ENCODE data around the gene AHCY. TPM values are rescaled to one million over a fixed set of nuclear protein-coding genes. Genes with fewer than 3 reads are reported as not detected.
"Not testable (repeated sequence)": the region's sequence is repeated elsewhere in the genome, so short reads cannot be mapped to it uniquely, and the experiment has no call there.

Gene AHCY
- total RNA-seq, 1 donor from 2014 or later: 103 TPM

- not testable (repeated sequence) for DNase-seq (ENCODE audit: low spot score)
Observed at GRCh38 chr20:34298294-34298784, 4.8 kb downstream of the AHCY start.

- no peak for DNase-seq (ENCODE audit: low spot score)
Observed at GRCh38 chr20:34296468-34296867, 6.7 kb downstream of the AHCY start.

- no peak for DNase-seq (ENCODE audit: low spot score)
Observed at GRCh38 chr20:34295284-34295683, 7.9 kb downstream of the AHCY start.

DNA sequence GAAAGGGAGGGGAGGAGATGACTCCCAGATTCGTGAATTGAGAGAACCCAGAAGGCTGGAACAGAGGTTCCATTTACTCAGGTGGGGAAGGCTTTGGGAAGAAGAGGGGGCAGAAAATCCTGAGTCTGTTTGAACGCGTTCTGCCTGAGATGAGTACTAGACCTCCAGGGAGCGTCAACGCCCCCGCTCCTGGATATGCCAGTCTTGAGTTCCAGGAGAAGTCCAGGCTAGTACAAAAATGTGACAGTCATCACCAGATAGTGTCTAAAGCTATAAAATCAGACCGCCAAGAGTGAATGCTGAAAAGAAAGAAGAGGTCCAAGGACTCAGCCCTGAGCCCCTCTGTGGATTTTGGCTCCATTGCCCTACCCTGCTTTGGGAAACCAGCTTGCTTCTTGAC, 8.6 kb downstream of the AHCY start:
- DNase-seq (ENCODE audit: low spot score): no peak

DNA sequence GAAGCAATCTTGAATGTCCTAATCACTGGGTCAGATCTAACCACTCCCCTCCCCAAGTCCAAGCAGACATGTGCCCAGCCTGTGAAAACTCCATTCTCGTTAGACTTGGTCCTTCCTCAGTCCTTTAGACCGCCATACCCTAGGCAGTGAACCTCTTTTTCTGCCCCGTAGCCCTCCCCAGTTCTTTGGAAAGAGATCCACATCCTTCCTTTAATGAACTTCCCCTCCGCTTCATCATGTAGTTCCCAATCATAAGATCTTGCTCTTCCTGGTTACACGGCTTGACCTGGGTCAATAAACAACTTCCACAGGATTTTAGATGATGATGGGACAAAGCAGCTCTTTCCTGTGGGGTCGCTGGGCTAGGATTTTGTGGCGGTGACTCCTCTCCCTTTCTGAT, 9.6 kb downstream of the AHCY start:
- no peak for DNase-seq (ENCODE audit: low spot score)

- DNase-seq (ENCODE audit: low spot score): no peak
Observed at GRCh38 chr20:34293119-34293518, 10.0 kb downstream of the AHCY start.

GRCh38 chr20:34292496-34292895, 10.7 kb downstream of the AHCY start:
- no peak for DNase-seq (ENCODE audit: low spot score)

GRCh38 chr20:34290471-34290870, 12.7 kb downstream of the AHCY start:
- DNase-seq (ENCODE audit: low spot score): no peak

- DNase-seq (ENCODE audit: low spot score): not testable (repeated sequence)
Observed at GRCh38 chr20:34287500-34287899, 15.7 kb downstream of the AHCY start.

- no peak for DNase-seq (ENCODE audit: low spot score)
Observed at GRCh38 chr20:34285450-34285849, 17.7 kb downstream of the AHCY start.

- DNase-seq (ENCODE audit: low spot score): no peak
Observed at GRCh38 chr20:34283844-34284243, 19.3 kb downstream of the AHCY start.

DNA sequence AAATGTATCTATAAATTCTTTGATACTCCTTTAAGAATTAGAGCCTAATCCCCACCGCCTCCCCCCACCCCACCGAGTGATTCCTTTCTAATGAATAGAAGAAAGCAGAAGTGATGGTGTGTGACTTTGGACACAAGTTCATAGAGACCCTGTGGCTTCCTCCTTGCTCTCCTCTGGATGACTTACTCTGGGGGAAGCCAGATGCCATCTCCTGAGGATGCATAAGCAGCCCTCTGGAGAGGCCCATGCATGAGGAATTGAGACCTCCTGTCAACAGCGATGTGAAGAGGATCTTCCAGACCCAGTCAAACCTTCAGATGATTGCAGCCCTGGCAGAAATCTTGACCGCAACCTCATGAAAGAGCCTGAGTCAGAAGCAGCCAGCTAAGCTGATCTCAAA, 21.1 kb downstream of the AHCY start:
- no peak for DNase-seq (ENCODE audit: low spot score)

GRCh38 chr20:34281177-34281576, 22.0 kb downstream of the AHCY start:
- DNase-seq (ENCODE audit: low spot score): no peak

DNA sequence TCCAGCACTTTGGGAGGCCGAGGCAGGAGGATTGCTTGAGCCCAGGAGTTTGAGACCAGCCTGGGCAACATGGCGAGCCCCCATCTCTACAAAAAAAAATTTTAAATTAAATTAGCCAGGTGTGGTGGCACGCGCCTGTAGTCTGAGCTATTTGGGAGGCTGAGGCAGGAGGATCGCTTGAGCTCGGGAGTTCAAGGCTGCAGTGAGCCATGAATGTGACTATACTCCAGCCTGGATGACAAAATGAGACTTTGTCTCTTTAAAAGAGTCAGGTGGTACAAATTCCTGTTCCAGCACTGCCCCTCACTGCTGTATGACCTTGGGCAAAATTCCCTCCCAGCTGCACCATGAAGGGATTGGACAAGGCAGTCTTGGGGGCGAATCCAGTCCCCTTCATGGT, 28.5 kb downstream of the AHCY start:
- no peak for DNase-seq (ENCODE audit: low spot score)

DNA sequence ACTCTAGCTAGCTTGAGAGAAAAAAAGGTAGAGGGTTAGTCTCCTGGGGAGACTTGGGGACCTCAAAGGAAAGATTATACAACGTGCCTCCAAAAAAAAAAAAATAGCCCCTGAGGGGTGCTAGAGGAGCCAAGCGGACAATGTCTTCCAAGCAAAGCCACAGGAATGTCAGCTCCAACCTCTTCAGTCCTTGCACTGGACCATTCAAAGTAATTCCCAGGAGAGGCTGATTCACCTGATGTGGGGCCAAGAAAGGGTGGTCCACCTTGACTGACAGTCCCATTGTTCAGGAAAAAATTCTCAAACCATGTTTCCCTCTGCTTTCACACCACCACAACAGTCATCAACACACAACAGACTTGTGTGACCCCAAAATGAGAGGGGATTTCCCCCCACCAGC, 31.2 kb downstream of the AHCY start:
- DNase-seq (ENCODE audit: low spot score): no peak

DNA sequence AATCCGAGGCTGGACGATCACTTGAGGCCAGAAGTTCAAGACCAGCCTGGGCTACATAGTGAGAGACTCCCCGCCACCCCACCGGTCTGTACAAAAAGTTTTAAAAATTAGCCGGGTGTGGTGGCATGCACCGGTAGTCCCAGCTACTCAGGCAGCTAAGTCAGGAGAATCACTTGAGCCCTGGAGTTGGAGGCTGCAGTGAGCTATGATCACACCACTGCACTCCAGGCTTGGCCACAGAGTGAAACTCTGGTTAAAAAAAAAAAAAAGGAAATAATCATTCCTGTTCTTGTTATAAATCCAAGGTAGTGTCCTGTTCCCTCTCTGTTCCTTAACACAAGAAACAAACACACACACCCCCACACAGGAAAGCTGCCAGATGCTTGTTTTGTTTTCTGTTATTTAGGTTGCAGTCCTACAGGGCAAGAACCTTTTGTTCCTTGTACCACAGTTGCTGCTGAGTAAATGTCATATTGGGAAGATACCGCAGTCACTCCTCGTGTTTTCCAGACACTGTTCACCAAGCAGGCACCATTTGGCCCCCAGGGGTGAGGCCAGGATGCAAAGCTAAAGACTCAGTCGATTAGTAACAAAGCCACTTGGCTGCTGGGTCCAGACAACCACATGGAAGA, 33.0 kb downstream of the AHCY start:
- DNase-seq (ENCODE audit: low spot score): no peak

GRCh38 chr20:34268851-34269636, 34.1 kb downstream of the AHCY start:
- no peak for DNase-seq (ENCODE audit: low spot score)

DNA sequence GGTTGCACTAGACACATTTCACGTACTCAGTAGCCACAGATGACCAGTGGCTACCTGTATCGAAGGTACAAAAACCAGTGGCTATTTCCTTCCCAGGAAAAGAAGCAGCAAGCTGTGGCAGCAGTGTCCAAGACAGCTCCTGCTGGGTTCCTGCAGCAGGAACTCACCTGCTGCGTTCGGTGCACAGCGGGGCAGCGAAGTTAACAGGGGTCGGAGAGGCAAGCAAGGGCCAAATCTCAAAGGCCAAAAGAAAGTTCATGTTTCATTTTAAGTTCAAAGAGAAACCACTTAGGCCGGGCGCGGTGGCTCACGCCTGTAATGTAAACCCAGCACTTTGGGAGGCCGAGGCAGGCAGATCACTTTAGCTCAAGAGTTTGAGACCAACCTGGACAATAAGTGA, 35.0 kb downstream of the AHCY start:
- no peak for DNase-seq (ENCODE audit: low spot score)

GRCh38 chr20:34264141-34264540, 39.0 kb downstream of the AHCY start:
- DNase-seq (ENCODE audit: low spot score): no peak

DNA sequence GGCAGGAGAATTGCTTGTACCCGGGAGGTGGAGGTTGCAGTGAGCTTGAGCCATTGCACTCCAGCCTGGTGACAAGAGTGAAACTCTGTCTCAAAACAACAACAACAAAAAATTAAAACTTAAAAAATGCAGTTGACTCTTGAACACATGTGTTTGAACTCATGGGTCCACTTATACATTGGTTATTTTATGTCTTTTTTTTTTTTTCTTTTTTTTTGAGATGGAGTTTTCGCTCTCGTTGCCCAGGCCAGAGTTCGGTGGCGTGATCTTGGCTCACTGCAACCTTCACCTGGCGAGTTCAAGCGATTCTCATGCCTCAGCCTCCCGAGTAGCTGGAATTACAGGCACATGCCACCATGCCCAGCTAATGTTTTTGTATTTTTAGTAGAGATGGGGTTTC, 39.7 kb downstream of the AHCY start:
- DNase-seq (ENCODE audit: low spot score): not testable (repeated sequence)

DNA sequence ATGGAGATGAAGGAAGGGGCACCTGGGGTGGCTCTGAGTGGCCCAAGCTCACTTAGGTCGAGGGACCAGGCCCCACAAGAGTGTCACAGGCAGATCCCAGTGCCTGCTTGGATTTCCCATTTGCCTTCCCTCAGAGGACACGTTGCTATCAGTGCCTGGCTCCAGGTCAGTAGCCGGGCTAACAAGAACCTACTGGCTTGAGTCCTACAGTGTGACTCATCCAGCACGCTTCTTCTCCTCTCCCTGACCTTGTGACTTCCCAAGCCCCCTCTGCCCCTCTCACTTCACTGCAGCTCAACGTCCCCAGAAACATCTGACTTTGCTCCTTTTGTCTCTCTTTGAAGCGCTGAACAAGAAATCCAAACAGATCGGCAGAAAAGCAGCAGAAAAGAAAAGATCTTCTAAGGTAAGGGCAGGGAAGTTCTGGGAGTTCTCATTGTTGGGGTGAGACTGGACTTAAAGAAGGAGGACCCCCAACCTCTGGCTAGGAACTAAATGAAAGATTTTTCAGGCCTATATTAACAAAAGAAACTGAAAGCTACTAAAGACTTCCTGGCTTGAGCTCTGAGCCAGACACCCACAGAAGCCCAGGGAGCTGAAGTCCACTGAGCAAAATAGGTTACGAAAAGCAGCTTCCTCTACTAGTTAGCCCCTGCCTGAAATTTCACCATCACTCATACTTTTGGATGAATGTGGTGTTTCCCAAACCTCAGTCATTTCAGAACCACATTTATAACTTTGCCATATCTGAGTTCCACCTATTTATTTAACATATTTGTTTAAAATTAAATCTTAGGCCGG, 40.5 kb downstream of the AHCY start:
- no peak for DNase-seq (ENCODE audit: low spot score)

DNA sequence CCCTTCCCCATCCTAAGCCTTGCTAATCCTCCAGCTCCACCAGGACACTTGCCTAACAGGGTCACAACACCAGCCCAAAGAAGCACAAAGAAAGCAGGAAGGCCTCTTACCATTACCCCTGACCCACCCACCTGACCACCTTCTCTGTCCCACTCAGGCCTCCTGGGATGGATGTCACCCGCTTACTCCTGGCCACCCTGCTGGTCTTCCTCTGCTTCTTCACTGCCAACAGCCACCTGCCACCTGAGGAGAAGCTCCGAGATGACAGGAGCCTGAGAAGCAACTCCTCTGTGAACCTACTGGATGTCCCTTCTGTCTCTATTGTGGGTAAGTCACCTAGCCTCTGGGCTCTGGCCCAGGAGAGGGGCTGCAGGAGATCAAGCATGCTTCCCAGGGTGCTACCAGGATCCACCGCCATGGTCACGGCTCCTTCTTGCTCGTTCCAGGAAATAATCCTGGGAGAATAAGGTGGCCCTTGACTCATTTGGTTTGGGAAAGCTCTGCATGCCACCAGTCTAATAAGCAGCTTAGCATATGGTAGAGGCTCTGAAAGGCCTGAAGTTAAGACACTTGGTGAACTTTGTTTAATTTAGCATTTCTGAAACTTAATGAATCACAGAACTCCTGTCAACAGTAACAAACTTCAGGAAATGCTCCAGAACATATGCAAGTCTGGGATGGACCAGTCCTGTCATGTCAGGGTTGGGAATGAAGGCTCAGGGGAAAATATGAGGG, 42.8 kb downstream of the AHCY start:
- no peak for DNase-seq (ENCODE audit: low spot score)

Data from ureter (tissue), 1 donor.